ENCODE data around the gene PRKAG2. TPM values are rescaled to one million over a fixed set of nuclear protein-coding genes. Genes with fewer than 3 reads are reported as not detected.

The PRKAG2 gene
- total and polyA plus RNA-seq, 2 experiments from 2014 or later = 9.1 to 14.9 TPM

- no peak overlapping the region for H2AFZ ChIP-seq
- peaks cover 18% of the 10 kb centered on the region for H3K4me1 Mint-ChIP-seq
- no peak overlapping the region for H3K4me3 Mint-ChIP-seq
These were observed 135.3 kb downstream of the PRKAG2 start for GRCh38 chr7:151741585-151741984.

More at GRCh38 chr7:151741585-151741984, 135.3 kb downstream of the PRKAG2 start:
- Mint-ChIP-seq H3K36me3 (ENCODE audit: low read depth) (peaks cover 13% of the 10 kb centered on the region), H3K9me3 (peaks cover 16% of the 10 kb centered on the region), H3K27ac (no peak overlapping the region), H3K27me3 (ENCODE audit: insufficient read depth, low read depth, poor library complexity) (peaks cover 3% of the 10 kb centered on the region)
- Histone ChIP-seq H3K9me2 (ENCODE audit: insufficient read depth) (no peaks in the 10 kb centered on the region), H3K4me1 (ENCODE audit: insufficient read depth) (peaks cover 4% of the 10 kb centered on the region), H3F3A (replicated peaks; ENCODE audit: low read depth) (0 out of 2 replicates have a peak, but pooled peaks cover 3% of the 10 kb centered on the region), H3K79me2 (replicated peaks; ENCODE audit: insufficient read depth) (no peaks in the 10 kb centered on the region), H3K4me2 (no peak overlapping the region), H3K27me3 (ENCODE audit: insufficient read depth) (no peaks in the 10 kb centered on the region), H3K36me3 (ENCODE audit: insufficient read depth) (0 out of 2 replicates have a peak, but pooled peaks cover 3% of the 10 kb centered on the region), H4K20me1 (replicated peaks; ENCODE audit: insufficient read depth) (no peaks in the 10 kb centered on the region), H3K4me3 (no peak overlapping the region), H3K27ac (ENCODE audit: low read depth) (no peak overlapping the region)
- DNase-seq (ENCODE audit: low spot score) = no peak
- TF ChIP-seq ZNF331 (CRISPR knock-in tag; IDR thresholded peaks at IDR 0.05; ENCODE audit: low read depth) (no peak), ZNF114 (CRISPR knock-in tag; IDR thresholded peaks at IDR 0.05) (no peak), STAT1 (IDR thresholded peaks at IDR 0.05; ENCODE audit: unreplicated experiment) (no peak), CTCF (conservative IDR thresholded peaks at IDR 0.05; ENCODE audit: low read depth in 2 of 2) (no peak), POLR2AphosphoS5 (IDR thresholded peaks at IDR 0.05; ENCODE audit: low read depth) (no peak), JUNB (IDR thresholded peaks at IDR 0.05; ENCODE audit: unreplicated experiment) (no peak), EZH2phosphoT487 (IDR thresholded peaks at IDR 0.05; ENCODE audit: unreplicated experiment) (no peak), CREB1 (CRISPR knock-in tag; IDR thresholded peaks at IDR 0.05; ENCODE audit: low read depth) (no peak), NANOG (IDR thresholded peaks at IDR 0.05; ENCODE audit: borderline replicate concordance) (no peak), REST (IDR thresholded peaks at IDR 0.05; ENCODE audit: unreplicated experiment) (no peak), ZNF462 (CRISPR knock-in tag; IDR thresholded peaks at IDR 0.05) (no peak), EZH2 (IDR thresholded peaks at IDR 0.05; ENCODE audit: low read depth, unreplicated experiment) (no peak), ETS1 (IDR thresholded peaks at IDR 0.05) (no peak)
- no peak for ATAC-seq
